HG03571 (cell line): Measurements from ENCODE around the gene GDPD5.

Experiments used
- ATAC-seq: cut with Tn5 transposase; IDR thresholded peaks from one replicate; pipeline ENCODE4 v1.9.1; 2021; ENCODE audit not compliant: unreplicated experiment

The GDPD5 gene

GRCh38 chr11:75406338-75406777 lies 119.4 kb downstream of the GDPD5 start:
- ATAC-seq = no peak

GRCh38 chr11:75403983-75404658 lies 121.6 kb downstream of the GDPD5 start:
- no peak for ATAC-seq

GRCh38 chr11:75403037-75403436 lies 122.7 kb downstream of the GDPD5 start:
- ATAC-seq = no peak

- no peak for ATAC-seq
These were observed 123.6 kb downstream of the GDPD5 start for GRCh38 chr11:75402002-75402773.

GRCh38 chr11:75400146-75400865 lies 125.4 kb downstream of the GDPD5 start:
- no peak for ATAC-seq

GRCh38 chr11:75399344-75400145 lies 126.2 kb downstream of the GDPD5 start, which contains the start of gene RPS3:
RPS3 (plus strand) TSS chr11:75399518; CDS start chr11:75399548, 30 bp downstream.
- peak; percentile 87 for ATAC-seq

GRCh38 chr11:75398906-75399305 lies 126.8 kb downstream of the GDPD5 start:
- ATAC-seq = peak; percentile 5

GRCh38 chr11:75394085-75394840 lies 131.5 kb downstream of the GDPD5 start:
- no peak for ATAC-seq

GRCh38 chr11:75389925-75390324 lies 135.8 kb downstream of the GDPD5 start:
- ATAC-seq = no peak

- no peak for ATAC-seq
These were observed 136.5 kb downstream of the GDPD5 start for GRCh38 chr11:75389276-75389605.

GRCh38 chr11:75388386-75389275 lies 137.1 kb downstream of the GDPD5 start:
- ATAC-seq = no peak

- ATAC-seq = no peak
These were observed 137.9 kb downstream of the GDPD5 start for GRCh38 chr11:75387736-75388294.

- no peak for ATAC-seq
These were observed 138.7 kb downstream of the GDPD5 start for GRCh38 chr11:75386942-75387630.
